Measurements from ENCODE around the gene TTN.

DNA sequence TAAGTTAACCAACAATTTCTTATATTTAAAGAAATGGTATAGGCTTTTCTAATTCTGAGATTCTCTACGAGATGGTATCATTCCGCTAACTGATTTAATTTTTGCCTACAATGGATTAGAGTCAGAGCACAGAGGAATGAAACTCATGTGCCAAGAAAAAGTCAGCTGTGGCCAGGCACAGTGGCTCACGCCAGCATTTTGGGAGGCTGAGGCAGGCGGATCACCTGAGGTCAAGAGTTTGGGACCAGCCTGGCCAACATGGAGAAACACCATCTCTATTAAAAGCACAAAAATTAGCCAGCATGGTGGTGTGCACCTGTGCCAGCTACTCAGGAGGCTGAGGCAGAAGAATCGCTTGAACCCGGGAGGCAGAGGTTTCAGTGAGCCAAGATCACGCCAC, 17.0 kb upstream of the TTN start:
- TF ChIP-seq, protein P1, sequence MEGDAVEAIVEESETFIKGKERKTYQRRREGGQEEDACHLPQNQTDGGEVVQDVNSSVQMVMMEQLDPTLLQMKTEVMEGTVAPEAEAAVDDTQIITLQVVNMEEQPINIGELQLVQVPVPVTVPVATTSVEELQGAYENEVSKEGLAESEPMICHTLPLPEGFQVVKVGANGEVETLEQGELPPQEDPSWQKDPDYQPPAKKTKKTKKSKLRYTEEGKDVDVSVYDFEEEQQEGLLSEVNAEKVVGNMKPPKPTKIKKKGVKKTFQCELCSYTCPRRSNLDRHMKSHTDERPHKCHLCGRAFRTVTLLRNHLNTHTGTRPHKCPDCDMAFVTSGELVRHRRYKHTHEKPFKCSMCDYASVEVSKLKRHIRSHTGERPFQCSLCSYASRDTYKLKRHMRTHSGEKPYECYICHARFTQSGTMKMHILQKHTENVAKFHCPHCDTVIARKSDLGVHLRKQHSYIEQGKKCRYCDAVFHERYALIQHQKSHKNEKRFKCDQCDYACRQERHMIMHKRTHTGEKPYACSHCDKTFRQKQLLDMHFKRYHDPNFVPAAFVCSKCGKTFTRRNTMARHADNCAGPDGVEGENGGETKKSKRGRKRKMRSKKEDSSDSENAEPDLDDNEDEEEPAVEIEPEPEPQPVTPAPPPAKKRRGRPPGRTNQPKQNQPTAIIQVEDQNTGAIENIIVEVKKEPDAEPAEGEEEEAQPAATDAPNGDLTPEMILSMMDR (IDR thresholded peaks at IDR 0.05 in 2 of 3, conservative IDR thresholded peaks at IDR 0.05 in 1 of 3; ENCODE audit: control insufficient read depth in 2 of 3, extremely low read depth in 1 of 3, insufficient read depth in 1 of 3, low read depth in 3 of 3, low read length in 3 of 3): no peak
- no peak for TF ChIP-seq RFX5 (IDR thresholded peaks at IDR 0.05; ENCODE audit: low read depth, low read length)

Measured in GM12878 (cell line).